H9 (cell line): ENCODE measurements around the gene MYH15. TPM values are rescaled to one million over a fixed set of nuclear protein-coding genes. Genes with fewer than 3 reads are reported as not detected.

Experiments
- DNase-seq: peaks from one replicate; pipeline ENCODE4 v3.0.0-alpha.2; 2017
- H2AFZ ChIP-seq: one replicate; pipeline ENCODE4 v1.6.1; 2013; ENCODE audit warnings: mild to moderate bottlenecking, low read length, control low read depth, moderate library complexity
- H2AK5ac ChIP-seq: 2 replicates; pipeline ENCODE4 v1.6.1; 2013; ENCODE audit warnings: low read length, control low read depth, mixed read lengths; ENCODE audit not compliant: insufficient read length
- H2BK120ac ChIP-seq: one replicate; pipeline ENCODE4 v1.6.1; 2013; ENCODE audit warnings: low read depth, mild to moderate bottlenecking, low read length, control low read depth, inconsistent platforms; ENCODE audit not compliant: poor library complexity, severe bottlenecking
- H2BK12ac ChIP-seq: 2 replicates; pipeline ENCODE4 v1.6.1; 2013; ENCODE audit warnings: low read length, control low read depth, mixed read lengths, low read depth; ENCODE audit not compliant: insufficient read length
- H2BK15ac ChIP-seq: 2 replicates; pipeline ENCODE4 v1.6.1; 2013; ENCODE audit warnings: low read depth, low read length, control low read depth
- H2BK20ac ChIP-seq: one replicate; pipeline ENCODE4 v1.6.1; 2013; ENCODE audit warnings: low read depth, mild to moderate bottlenecking, low read length, control low read depth, inconsistent platforms; ENCODE audit not compliant: poor library complexity, severe bottlenecking
- H2BK5ac ChIP-seq: 2 replicates; pipeline ENCODE4 v1.6.1; 2013; ENCODE audit warnings: low read length, control low read depth, mixed read lengths; ENCODE audit not compliant: insufficient read length
- H3K14ac ChIP-seq: 2 replicates; pipeline ENCODE4 v1.6.1; 2013; ENCODE audit warnings: low read length, control low read depth; ENCODE audit not compliant: insufficient read depth
- H3K18ac ChIP-seq: 2 replicates; pipeline ENCODE4 v1.6.1; 2013; ENCODE audit warnings: low read depth, mild to moderate bottlenecking, mixed read lengths, low read length, control low read depth; ENCODE audit not compliant: insufficient read length
- H3K23ac ChIP-seq: 2 replicates; pipeline ENCODE4 v1.6.1; 2013; ENCODE audit warnings: low read length, control low read depth, mixed read lengths, low read depth; ENCODE audit not compliant: insufficient read length
- H3K23me2 ChIP-seq: 2 replicates; pipeline ENCODE4 v1.6.1; 2013; ENCODE audit warnings: low read depth, mild to moderate bottlenecking, mixed read lengths, low read length, control low read depth; ENCODE audit not compliant: insufficient read length, poor library complexity, severe bottlenecking
- H3K27ac ChIP-seq: 2 replicates; pipeline ENCODE4 v1.5.1; 2013; ENCODE audit warnings: low read length, control low read depth, mixed read lengths, low read depth; ENCODE audit not compliant: insufficient read length
- H3K27me3 ChIP-seq: 2 replicates; pipeline ENCODE4 v1.6.1; 2013; ENCODE audit warnings: low read length, control low read depth, inconsistent platforms; ENCODE audit not compliant: insufficient read depth
- H3K4ac ChIP-seq: 2 replicates; pipeline ENCODE4 v1.6.1; 2013; ENCODE audit warnings: low read depth, mild to moderate bottlenecking, control low read depth, inconsistent platforms, low read length, moderate library complexity
- H3K4me1 ChIP-seq: 2 replicates; pipeline ENCODE4 v1.6.1; 2013; ENCODE audit warnings: low read length, control low read depth, inconsistent platforms; ENCODE audit not compliant: insufficient read depth
- H3K4me2 ChIP-seq: 2 replicates; pipeline ENCODE4 v1.6.1; 2013; ENCODE audit warnings: low read length, control low read depth, mixed read lengths; ENCODE audit not compliant: insufficient read length, insufficient read depth
- H3K56ac ChIP-seq: 2 replicates; pipeline ENCODE4 v1.6.1; 2013; ENCODE audit warnings: low read depth, mild to moderate bottlenecking, mixed read lengths, low read length, control low read depth; ENCODE audit not compliant: insufficient read length
- H3K79me1 ChIP-seq: 2 replicates; pipeline ENCODE4 v1.6.1; 2013; ENCODE audit warnings: low read depth, mild to moderate bottlenecking, moderate library complexity, low read length, control low read depth, inconsistent platforms; ENCODE audit not compliant: insufficient read depth, poor library complexity, severe bottlenecking
- H3K79me2 ChIP-seq: 2 replicates; pipeline ENCODE4 v1.6.1; 2013; ENCODE audit warnings: low read length, control low read depth, inconsistent platforms; ENCODE audit not compliant: insufficient read depth
- H3K9ac ChIP-seq: 2 replicates; pipeline ENCODE4 v1.6.1; 2013; ENCODE audit warnings: low read length, control low read depth, mixed read lengths; ENCODE audit not compliant: insufficient read length; ENCODE audit errors: extremely low read depth
- H3K9me3 ChIP-seq: one replicate; pipeline ENCODE4 v1.6.1; 2013; ENCODE audit warnings: low read depth, low read length, inconsistent platforms; ENCODE audit not compliant: control insufficient read depth
- H3T11ph ChIP-seq: one replicate; pipeline ENCODE4 v1.6.1; 2013; ENCODE audit warnings: mild to moderate bottlenecking, low read length, control low read depth, inconsistent platforms
- H4K20me1 ChIP-seq: one replicate; pipeline ENCODE4 v1.6.1; 2013; ENCODE audit not compliant: control insufficient read depth, insufficient read length, insufficient read depth
- H4K5ac ChIP-seq: 2 replicates; pipeline ENCODE4 v1.6.1; 2013; ENCODE audit warnings: low read depth, mild to moderate bottlenecking, mixed read lengths, low read length, control low read depth; ENCODE audit not compliant: insufficient read length
- H4K8ac ChIP-seq: replicated peaks from 2 replicates; pipeline ENCODE4 v1.6.1; 2013; ENCODE audit warnings: low read length, control low read depth, mixed read lengths, low read depth; ENCODE audit not compliant: insufficient read length
- H4K91ac ChIP-seq: 2 replicates; pipeline ENCODE4 v1.6.1; 2013; ENCODE audit warnings: low read depth, mild to moderate bottlenecking, moderate library complexity, mixed read lengths, low read length, control low read depth; ENCODE audit not compliant: insufficient read length
- H3K27ac Mint-ChIP-seq, 3 experiments: 2 replicates in 2 of 3; 3 replicates in 1 of 3; pipeline ENCODE4 v1.8.0; 2020 to 2021; ENCODE audit warnings: mixed read lengths in 3 of 3, mild to moderate bottlenecking in 1 of 3, moderate library complexity in 1 of 3
- H3K27me3 Mint-ChIP-seq: 2 replicates; pipeline ENCODE4 v1.8.0; 2021; ENCODE audit warnings: low read depth, mild to moderate bottlenecking, moderate library complexity, mixed read lengths
- H3K36me3 Mint-ChIP-seq, 3 experiments: 2 replicates in 2 of 3; 3 replicates in 1 of 3; pipeline ENCODE4 v1.8.0; 2020 to 2021; ENCODE audit warnings: low read depth in 3 of 3, mixed read lengths in 3 of 3; ENCODE audit not compliant: insufficient read depth in 1 of 3
- H3K4me1 Mint-ChIP-seq, 2 experiments: 2 replicates each; pipeline ENCODE4 v1.8.0; 2020; ENCODE audit warnings: mixed read lengths in 2 of 2
- H3K4me3 Mint-ChIP-seq, 2 experiments: 2 replicates in 1 of 2; 3 replicates in 1 of 2; pipeline ENCODE4 v1.8.0; 2020 to 2021; ENCODE audit warnings: mild to moderate bottlenecking in 2 of 2, mixed read lengths in 2 of 2, moderate library complexity in 1 of 2
- H3K9me3 Mint-ChIP-seq, 2 experiments: 2 replicates in 1 of 2; 3 replicates in 1 of 2; pipeline ENCODE4 v1.8.0; 2020; ENCODE audit warnings: mild to moderate bottlenecking in 2 of 2, mixed read lengths in 2 of 2, moderate library complexity in 1 of 2
- CTCF ChIP-seq: fragments of 200-600 bp; sonication (generic); conservative IDR thresholded peaks from 3 replicates; pipeline ENCODE4 v1.8.0; 2021; ENCODE audit warnings: antibody characterized with exemption, mild to moderate bottlenecking
- WGBS: extraction: QIAGEN DNeasy Blood & Tissue Kit; methylation state at CpG from one replicate; pipeline ENCODE4 v1.1.7; 2013; ENCODE audit warnings: missing lambda C conversion rate, low lambda C conversion rate, mixed read lengths; ENCODE audit not compliant: insufficient read length; ENCODE audit errors: extremely low coverage; 5-methylcytosine and 5-hydroxymethylcytosine counted together
- total RNA-seq: library from RNA; stranded (reverse); gene quantifications from 2 replicates; pipeline ENCODE4 v1.2.1, GENCODE V29; 2021

MYH15 gene
- total RNA-seq, 1 experiment from 2014 or later = 0.13 TPM

DNA sequence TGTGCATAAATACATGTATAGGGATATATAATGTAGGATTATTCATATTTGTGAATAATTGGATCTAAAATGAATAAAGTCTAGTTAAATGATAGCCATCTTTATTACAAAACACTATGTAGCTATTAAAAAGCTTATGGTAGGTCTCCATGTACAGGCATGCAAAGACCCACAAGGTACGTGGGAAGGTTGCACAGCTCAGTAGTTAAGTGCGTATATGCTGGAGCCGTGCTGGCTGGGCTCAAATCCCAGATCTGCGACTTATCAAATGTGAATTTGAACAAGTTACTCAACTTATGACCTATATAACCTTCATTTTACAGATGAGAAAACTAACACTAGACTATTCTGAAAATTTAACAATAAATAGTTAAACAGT, 100.6 kb downstream of the MYH15 start:
- no peak overlapping the region for H3K27ac Mint-ChIP-seq
- H4K20me1 ChIP-seq = no peaks in the 10 kb centered on the region

More for the DNA sequence above, 100.6 kb downstream of the MYH15 start:
- H2AK5ac ChIP-seq = no peak overlapping the region
- Mint-ChIP-seq H3K4me1 (peaks cover 15 to 18% of the 10 kb centered on the region in 2 experiments), H3K4me3 (no peak overlapping the region), H3K9me3 (no peaks in the 10 kb centered on the region; a peak in 2 of 5 replicates), H3K27me3 (no peaks in the 10 kb centered on the region), H3K36me3 (no peaks in the 10 kb centered on the region; a peak in 1 of 7 replicates)
- no peak overlapping the region for H3K9ac ChIP-seq
- no peak overlapping the region for H4K8ac ChIP-seq
- no peak overlapping the region for H4K5ac ChIP-seq
- H4K91ac ChIP-seq = no peak overlapping the region
- no peak overlapping the region for H2BK12ac ChIP-seq
- no peak overlapping the region for H2BK15ac ChIP-seq
- WGBS = no CpG with 5 or more reads among the region's 4 CpGs
- H2AFZ ChIP-seq = no peak overlapping the region
- H3K4me1 ChIP-seq = peaks cover 2% of the 10 kb centered on the region; the same call in 1 of the 2 replicates
- H3K79me1 ChIP-seq = no peaks in the 10 kb centered on the region
- H3K79me2 ChIP-seq = no peaks in the 10 kb centered on the region
- no peak overlapping the region for H3K23ac ChIP-seq
- DNase-seq = no peak
- H3K27me3 ChIP-seq = no peaks in the 10 kb centered on the region
- no peak overlapping the region for H2BK120ac ChIP-seq
- no peak overlapping the region for H3K4ac ChIP-seq
- no peak overlapping the region for H3K27ac ChIP-seq
- no peak overlapping the region for H2BK20ac ChIP-seq
- no peak overlapping the region for H3K14ac ChIP-seq
- no peak overlapping the region for H3K18ac ChIP-seq
- no peak overlapping the region for H3T11ph ChIP-seq
- H2BK5ac ChIP-seq = no peak overlapping the region
- H3K9me3 ChIP-seq = no peaks in the 10 kb centered on the region
- no peaks in the 10 kb centered on the region for H3K23me2 ChIP-seq
- no peak for TF ChIP-seq CTCF
- no peak overlapping the region for H3K4me2 ChIP-seq
- H3K56ac ChIP-seq = no peak overlapping the region
